CD4-positive, alpha-beta memory T cell (primary cell): ENCODE results near the gene KRTAP12-1. TPM values are rescaled to one million over a fixed set of nuclear protein-coding genes. Genes with fewer than 3 reads are reported as not detected.
"Not testable (repeated sequence)": the region's sequence is repeated elsewhere in the genome, so short reads cannot be mapped to it uniquely, and the experiment has no call there.

ENCODE experiments used
- CTCF ChIA-PET: fragments of 350-600 bp; sonication (Branson Sonifier 250); formaldehyde crosslinking; loops from one replicate; lab custom pipeline; 2021; ENCODE audit warnings: inconsistent platforms; ENCODE audit not compliant: partially characterized antibody; lab: Charles Lee
- POLR2A ChIA-PET: fragments of 350-600 bp; sonication (Branson Sonifier 250); formaldehyde crosslinking; loops from one replicate; lab custom pipeline; 2021; ENCODE audit not compliant: partially characterized antibody; lab: Charles Lee
- DNase-seq, 5 donors: peaks; one replicate each; pipeline versions ENCODE4 v3.0.0 to v3.0.0-alpha.2; 2020 to 2022; ENCODE audit warnings: mixed read lengths in 1 of 5
- H3K27ac ChIP-seq: one replicate; pipeline ENCODE4 v1.7.0; 2013; ENCODE audit warnings: low read depth, low read length
- H3K27me3 ChIP-seq: 2 replicates; pipeline ENCODE4 v1.7.0; 2013; ENCODE audit warnings: mild to moderate bottlenecking, low read length, moderate library complexity; ENCODE audit not compliant: insufficient read depth
- H3K36me3 ChIP-seq: 2 replicates; pipeline ENCODE4 v1.7.0; 2013; ENCODE audit warnings: mild to moderate bottlenecking, low read length, moderate library complexity; ENCODE audit not compliant: insufficient read depth
- H3K4me1 ChIP-seq: 2 replicates; pipeline ENCODE4 v1.7.0; 2013; ENCODE audit warnings: mild to moderate bottlenecking, low read length, moderate library complexity; ENCODE audit not compliant: insufficient read depth
- H3K4me3 ChIP-seq, 2 donors: one replicate each; pipeline ENCODE4 v1.7.0; 2013; ENCODE audit warnings: low read length in 2 of 2, mild to moderate bottlenecking in 1 of 2
- H3K9me3 ChIP-seq, 2 donors: one replicate each; pipeline ENCODE4 v1.7.0; 2013; ENCODE audit warnings: low read length in 2 of 2, control low read depth in 1 of 2; ENCODE audit not compliant: control insufficient read depth in 1 of 2
- H3K27ac Mint-ChIP-seq, 7 donors: one replicate each; pipeline ENCODE4 v1.8.0; 2020 to 2021; ENCODE audit warnings: mixed read lengths in 7 of 7, mild to moderate bottlenecking in 6 of 7, inconsistent platforms in 3 of 7, moderate library complexity in 3 of 7
- H3K27me3 Mint-ChIP-seq, 2 donors: one replicate each; pipeline ENCODE4 v1.8.0; 2020 to 2021; ENCODE audit warnings: mixed read lengths in 2 of 2
- H3K36me3 Mint-ChIP-seq, 2 donors: one replicate each; pipeline ENCODE4 v1.8.0; 2020 to 2021; ENCODE audit warnings: mixed read lengths in 2 of 2, inconsistent platforms in 1 of 2, mild to moderate bottlenecking in 1 of 2
- H3K4me1 Mint-ChIP-seq, 4 donors: one replicate each; pipeline ENCODE4 v1.8.0; 2020 to 2021; ENCODE audit warnings: mixed read lengths in 4 of 4, mild to moderate bottlenecking in 1 of 4
- H3K4me3 Mint-ChIP-seq, 8 donors: one replicate each; pipeline ENCODE4 v1.8.0; 2020 to 2021; ENCODE audit warnings: mixed read lengths in 8 of 8, mild to moderate bottlenecking in 7 of 8, moderate library complexity in 6 of 8, inconsistent platforms in 3 of 8
- H3K9me3 Mint-ChIP-seq, 8 donors: one replicate each; pipeline ENCODE4 v1.8.0; 2020 to 2021; ENCODE audit warnings: mixed read lengths in 8 of 8, mild to moderate bottlenecking in 5 of 8, inconsistent platforms in 3 of 8, moderate library complexity in 1 of 8
- intact Hi-C: fragments of 100-400 bp; cut with micrococcal nuclease; formaldehyde crosslinking; loops from one replicate; pipeline ENCODE4 v1.15.1; 2023
- polyA plus RNA-seq, 2 donors: library from polyadenylated mRNA; unstranded; fragments of 300-500 nt; fragmentation: Illumina TruSeq; gene quantifications; one replicate each; pipeline ENCODE4 v1.2.3, GENCODE V29; 2021
- total RNA-seq, 2 experiments: library from RNA; stranded (reverse); gene quantifications; one replicate each; pipeline ENCODE4 v1.2.3, GENCODE V29; 2021

KRTAP12-1 gene
- total and polyA plus RNA-seq, 4 experiments from 2014 or later = not detected

- Histone ChIP-seq H3K27ac (no peak overlapping the region), H3K4me1 (no peaks in the 10 kb centered on the region), H3K27me3 (no peaks in the 10 kb centered on the region), H3K9me3 (no peaks in the 10 kb centered on the region), H3K36me3 (no peaks in the 10 kb centered on the region), H3K4me3 (no peak overlapping the region)
- Mint-ChIP-seq H3K36me3 (peaks cover 2 to 7% of the 10 kb centered on the region in 2 donors), H3K4me3 (no peak overlapping the region), H3K27me3 (peaks cover 7 to 9% of the 10 kb centered on the region in 2 donors), H3K9me3 (peaks cover 2 to 19% (median 10%) of the 10 kb centered on the region in 8 donors), H3K4me1 (peaks cover 1 to 22% (median 8%) of the 10 kb centered on the region in 4 donors), H3K27ac (peak overlapping the region in 1 of 7 donors; percentile 20)
- intact Hi-C loops = no loop called here
- CTCF ChIA-PET = interaction anchor here (1.0 to 2.0 kb wide), 2 partner anchors 51 to 181 kb away, joined by 5 to 7 read pairs; no protein-coding TSS in a partner anchor
- no peak for DNase-seq
- POLR2A ChIA-PET = interaction anchor here (1.5 to 2.2 kb wide), 2 partner anchors 9 to 34 kb away, joined by 4 to 7 read pairs; partner anchors contain the start of genes KRTAP12-1 and KRTAP12-3
Observed at GRCh38 chr21:44691686-44692085, 9.7 kb upstream of the KRTAP12-1 start.

- H3K4me3 ChIP-seq, H3K27me3 ChIP-seq, CTCF ChIA-PET, H3K4me3 Mint-ChIP-seq, H3K36me3 ChIP-seq, H3K4me1 ChIP-seq, H3K27me3 Mint-ChIP-seq, H3K36me3 Mint-ChIP-seq, intact Hi-C loops, H3K9me3 ChIP-seq, DNase-seq, H3K27ac ChIP-seq, POLR2A ChIA-PET: not testable (repeated sequence)
- Mint-ChIP-seq H3K9me3 (peaks cover 0 to 19% (median 10%) of the 10 kb centered on the region in 8 donors), H3K4me1 (peaks cover 5 to 15% (median 10%) of the 10 kb centered on the region in 4 donors), H3K27ac (peak overlapping the region in 1 of 7 donors; percentile 66)
Observed at GRCh38 chr21:44689740-44690139, 7.8 kb upstream of the KRTAP12-1 start.

GRCh38 chr21:44687671-44688070 is 5.7 kb upstream of the KRTAP12-1 start:
- Mint-ChIP-seq H3K36me3 (peaks cover under 1 to 4% of the 10 kb centered on the region in 2 donors), H3K4me1 (peaks cover 5 to 9% (median 7%) of the 10 kb centered on the region in 4 donors), H3K4me3 (no peak overlapping the region), H3K27ac (no peak overlapping the region), H3K9me3 (peaks cover 0 to 10% (median 6%) of the 10 kb centered on the region in 8 donors), H3K27me3 (peaks cover 6 to 10% of the 10 kb centered on the region in 2 donors)
- H3K27me3 ChIP-seq = no peaks in the 10 kb centered on the region
- no peaks in the 10 kb centered on the region for H3K4me1 ChIP-seq
- no peaks in the 10 kb centered on the region for H3K9me3 ChIP-seq
- DNase-seq = no peak
- H3K4me3 ChIP-seq = no peak overlapping the region
- intact Hi-C loops = no loop called here
- H3K27ac ChIP-seq = no peak overlapping the region
- H3K36me3 ChIP-seq = no peaks in the 10 kb centered on the region
- POLR2A ChIA-PET = no interaction called here
- CTCF ChIA-PET = no interaction called here

DNA sequence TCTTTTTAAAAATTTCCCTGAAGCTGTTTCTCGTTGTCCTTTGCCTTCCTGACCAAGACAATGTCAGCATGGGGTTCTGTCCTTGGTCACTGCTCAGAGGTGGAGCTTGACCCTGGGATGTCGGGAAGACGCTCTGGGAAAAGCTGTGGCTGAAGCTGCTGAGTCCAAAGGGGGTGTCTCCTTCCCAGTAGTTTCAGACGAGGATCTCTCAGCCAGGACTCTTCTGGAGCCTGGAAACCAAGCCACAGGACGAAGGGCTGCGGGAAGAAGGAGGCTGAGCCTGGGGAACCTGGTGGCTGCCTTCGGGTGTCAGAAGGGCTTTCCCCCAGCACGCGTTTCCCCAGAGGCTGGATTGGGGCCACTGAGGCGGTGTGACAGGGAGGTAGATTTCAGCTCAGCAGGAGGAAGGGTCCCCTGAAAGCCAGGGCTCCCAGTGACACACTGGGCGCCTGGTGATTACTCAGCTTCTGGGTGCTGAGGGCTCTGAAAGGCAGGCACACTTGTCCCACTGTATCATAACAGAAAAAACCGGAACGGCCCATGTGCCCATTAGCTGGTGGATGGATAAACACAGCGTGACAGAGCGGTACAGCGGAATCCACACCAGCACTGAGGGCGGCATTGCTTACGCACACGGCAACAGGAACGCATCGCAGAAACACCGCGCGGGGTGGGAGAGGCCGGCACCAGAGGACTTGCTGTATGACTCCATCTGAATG is 5.0 kb upstream of the KRTAP12-1 start:
- Histone ChIP-seq H3K4me3 (no peak overlapping the region), H3K27me3 (no peaks in the 10 kb centered on the region), H3K4me1 (no peaks in the 10 kb centered on the region), H3K36me3 (no peaks in the 10 kb centered on the region), H3K27ac (no peak overlapping the region), H3K9me3 (no peaks in the 10 kb centered on the region)
- DNase-seq = no peak
- Mint-ChIP-seq H3K36me3 (no peaks in the 10 kb centered on the region), H3K27me3 (peaks cover 6 to 10% of the 10 kb centered on the region in 2 donors), H3K27ac (peak overlapping the region in 2 of 7 donors; percentile 43 to 65), H3K9me3 (peaks cover 0 to 3% (median under 1%) of the 10 kb centered on the region in 8 donors), H3K4me1 (peaks cover 5 to 11% (median 6%) of the 10 kb centered on the region in 4 donors), H3K4me3 (no peak overlapping the region)
- intact Hi-C loops = no loop called here
- CTCF ChIA-PET = no interaction called here
- POLR2A ChIA-PET = no interaction called here

DNA sequence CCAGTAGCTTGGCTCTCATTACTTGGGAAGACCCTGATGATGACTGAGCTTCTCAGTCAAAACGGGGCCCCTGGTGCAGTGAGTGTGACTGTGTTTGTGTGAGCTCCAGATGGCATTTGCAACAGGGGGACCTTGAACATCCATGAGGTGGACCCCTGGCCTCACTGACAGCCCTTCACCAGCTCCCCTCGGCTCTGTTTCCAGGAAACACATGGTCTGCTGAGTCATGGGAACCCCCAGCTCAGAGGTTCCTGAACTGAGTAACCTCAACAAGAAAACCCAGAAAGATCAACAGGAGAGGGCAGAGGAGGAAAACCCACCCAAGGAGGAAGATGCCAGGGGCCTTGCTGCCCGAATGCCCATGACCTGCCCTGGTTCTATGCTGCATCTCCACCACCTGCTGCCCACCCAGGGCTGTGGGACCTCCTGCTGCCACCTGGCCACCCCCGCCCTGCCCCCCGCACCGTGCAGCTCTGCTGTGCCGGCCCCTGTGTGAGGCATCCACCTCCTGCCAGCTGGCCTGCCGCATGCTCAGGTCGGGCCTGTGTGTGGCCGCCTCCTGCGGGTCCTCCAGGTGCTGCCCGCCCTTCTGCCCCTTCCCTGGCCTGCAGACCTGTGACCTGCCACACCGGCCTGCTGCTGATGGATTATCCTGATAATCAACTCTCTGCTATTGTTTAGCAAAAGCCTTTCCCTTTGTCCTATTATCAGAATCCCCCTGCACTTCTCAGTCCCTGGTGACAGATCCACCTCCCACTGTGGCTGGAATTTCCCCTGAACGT is 4.2 kb upstream of the KRTAP12-1 start:
- H3K27me3 Mint-ChIP-seq = peaks cover 6 to 10% of the 10 kb centered on the region in 2 donors
- H3K4me3 ChIP-seq = no peak overlapping the region
- no peaks in the 10 kb centered on the region for H3K36me3 Mint-ChIP-seq
- intact Hi-C loops = no loop called here
- H3K36me3 ChIP-seq = no peaks in the 10 kb centered on the region
- DNase-seq = no peak
- peak overlapping the region in 2 of 7 donors; percentile 43 to 75 for H3K27ac Mint-ChIP-seq
- peaks cover 0 to 7% (median 4%) of the 10 kb centered on the region in 4 donors for H3K4me1 Mint-ChIP-seq
- ChIA-PET CTCF (interaction anchor here (1.1 kb wide), 1 partner anchor 28 kb away, joined by 3 read pairs; the partner anchor contains the start of gene KRTAP12-3), POLR2A (no interaction called here)
- H3K27me3 ChIP-seq = no peaks in the 10 kb centered on the region
- H3K9me3 ChIP-seq = no peaks in the 10 kb centered on the region
- no peaks in the 10 kb centered on the region for H3K4me1 ChIP-seq
- H3K27ac ChIP-seq = no peak overlapping the region
- no peaks in the 10 kb centered on the region for H3K9me3 Mint-ChIP-seq
- no peak overlapping the region for H3K4me3 Mint-ChIP-seq

GRCh38 chr21:44685050-44685449 is 3.1 kb upstream of the KRTAP12-1 start:
- H3K9me3 Mint-ChIP-seq, intact Hi-C loops, H3K27ac Mint-ChIP-seq, H3K4me1 Mint-ChIP-seq, H3K36me3 ChIP-seq, H3K4me1 ChIP-seq, H3K36me3 Mint-ChIP-seq, H3K9me3 ChIP-seq, H3K4me3 ChIP-seq, DNase-seq, H3K27me3 ChIP-seq, H3K4me3 Mint-ChIP-seq, H3K27ac ChIP-seq, POLR2A ChIA-PET: not testable (repeated sequence)
- H3K27me3 Mint-ChIP-seq = peaks cover 6 to 10% of the 10 kb centered on the region in 2 donors
- CTCF ChIA-PET = interaction anchor here (1.1 to 2.6 kb wide), 2 partner anchors 27 to 175 kb away, joined by 3 to 7 read pairs; partner anchors contain the start of gene KRTAP12-3

DNA sequence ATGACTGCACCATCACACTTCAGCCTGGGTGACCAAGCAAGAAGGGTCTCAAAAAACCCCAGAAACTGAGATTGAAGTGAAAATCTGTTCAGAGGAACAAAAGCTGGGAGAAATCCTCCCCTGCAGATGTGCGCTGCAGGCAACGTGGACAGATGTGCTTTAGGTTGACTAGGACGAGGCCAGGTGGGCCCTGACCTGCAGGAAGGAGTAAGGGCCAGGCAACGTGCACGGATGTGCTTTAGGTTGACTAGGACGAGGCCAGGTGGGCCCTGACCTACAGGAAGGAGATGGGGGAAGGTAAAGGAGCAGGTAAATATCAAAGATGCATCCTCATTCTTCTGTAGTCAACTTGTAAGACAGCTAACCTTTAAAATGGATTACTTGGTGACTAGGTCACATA is 2.5 kb upstream of the KRTAP12-1 start:
- Histone ChIP-seq H3K27ac (no peak overlapping the region), H3K4me1 (no peaks in the 10 kb centered on the region), H3K9me3 (no peaks in the 10 kb centered on the region), H3K4me3 (no peak overlapping the region), H3K27me3 (no peaks in the 10 kb centered on the region), H3K36me3 (no peaks in the 10 kb centered on the region)
- CTCF ChIA-PET = interaction anchor here (2.6 kb wide), 1 partner anchor 174 kb away, joined by 7 read pairs; no protein-coding TSS in a partner anchor
- intact Hi-C loops = no loop called here
- H3K27me3 Mint-ChIP-seq = peaks cover 3 to 10% of the 10 kb centered on the region in 2 donors
- H3K4me3 Mint-ChIP-seq = no peak overlapping the region
- peaks cover 0 to 7% (median 4%) of the 10 kb centered on the region in 4 donors for H3K4me1 Mint-ChIP-seq
- POLR2A ChIA-PET = no interaction called here
- H3K36me3 Mint-ChIP-seq = no peaks in the 10 kb centered on the region
- H3K27ac Mint-ChIP-seq = peak overlapping the region in 1 of 7 donors; percentile 68
- peaks cover 0 to 3% (median 0%) of the 10 kb centered on the region in 8 donors for H3K9me3 Mint-ChIP-seq
- DNase-seq = no peak
